T-helper 17 cell (primary cell): ENCODE measurements around the gene NMRAL1. TPM values are rescaled to one million over a fixed set of nuclear protein-coding genes. Genes with fewer than 3 reads are reported as not detected.

ENCODE experiments used
- ATAC-seq: fragments of 150-1000 bp; cut with Tn5 transposase; 2 replicates; pipeline ENCODE4 v1.10.0; 2021; ENCODE audit warnings: mild to moderate bottlenecking, moderate library complexity
- DNase-seq, 3 donors: peaks; one replicate each; pipeline versions ENCODE4 v3.0.0 to v3.0.0-alpha.2; 2020 to 2021
- H3K9me3 ChIP-seq: one replicate; pipeline ENCODE4 v1.7.0; 2013; ENCODE audit warnings: low read length, mild to moderate bottlenecking; ENCODE audit not compliant: control insufficient read depth, poor library complexity, severe bottlenecking
- H3K27ac Mint-ChIP-seq: one replicate; pipeline ENCODE4 v1.8.0; 2022; ENCODE audit warnings: mild to moderate bottlenecking, moderate library complexity, mixed read lengths
- H3K27me3 Mint-ChIP-seq: one replicate; pipeline ENCODE4 v1.8.0; 2022; ENCODE audit warnings: mixed read lengths
- H3K36me3 Mint-ChIP-seq: one replicate; pipeline ENCODE4 v1.8.0; 2022; ENCODE audit warnings: low read depth, mixed read lengths
- H3K4me1 Mint-ChIP-seq: one replicate; pipeline ENCODE4 v1.8.0; 2022; ENCODE audit warnings: mild to moderate bottlenecking, mixed read lengths
- H3K4me3 Mint-ChIP-seq: one replicate; pipeline ENCODE4 v1.8.0; 2022; ENCODE audit warnings: mild to moderate bottlenecking, moderate library complexity, mixed read lengths
- total RNA-seq, 4 donors: library from RNA in 2 of 4; stranded (reverse) in 2 of 4; gene quantifications; one replicate each; pipeline ENCODE4 v1.2.3 and lab custom pipeline; 2022 to 2026

NMRAL1 gene
- total RNA-seq, 2 donors from 2014 or later, result 40.5 to 45.4 TPM

GRCh38 chr16:4450430-4450829 is 24.0 kb downstream of the NMRAL1 start:
- ATAC-seq, result no peak
- Mint-ChIP-seq H3K27me3 (no peaks in the 10 kb centered on the region), H3K27ac (no peak overlapping the region), H3K4me3 (no peak overlapping the region), H3K36me3 (peaks cover 2% of the 10 kb centered on the region), H3K4me1 (no peaks in the 10 kb centered on the region)
- H3K9me3 ChIP-seq, result no peaks in the 10 kb centered on the region
- DNase-seq, result no peak

- H3K36me3 Mint-ChIP-seq, result peaks cover 10% of the 10 kb centered on the region
Observed at GRCh38 chr16:4443986-4444385, 30.4 kb downstream of the NMRAL1 start.

DNA sequence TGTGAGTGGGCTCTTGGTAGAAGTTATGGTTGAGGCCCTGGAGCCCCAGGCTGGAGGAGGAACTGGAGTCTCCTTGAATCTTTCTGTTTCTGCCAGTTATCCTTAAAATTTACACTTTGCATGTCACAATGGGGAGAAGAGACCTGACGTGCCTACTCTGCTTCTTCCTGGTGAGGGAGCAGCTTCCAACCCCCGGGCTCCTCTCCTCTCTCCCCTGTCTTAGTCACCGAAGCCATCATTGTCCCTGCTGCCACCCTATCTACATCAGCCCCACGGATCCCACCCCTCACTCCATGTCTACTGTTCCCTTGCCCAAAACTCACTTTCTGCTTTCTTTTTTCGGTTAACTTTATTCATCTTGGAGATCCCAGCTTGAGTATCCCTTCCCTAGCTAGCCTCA is 31.2 kb downstream of the NMRAL1 start:
- H3K27ac Mint-ChIP-seq, result no peak overlapping the region
- H3K27me3 Mint-ChIP-seq, result no peaks in the 10 kb centered on the region
- DNase-seq (no peak), ATAC-seq (no peak)
- H3K4me3 Mint-ChIP-seq, result no peak overlapping the region
- peaks cover 10% of the 10 kb centered on the region for H3K36me3 Mint-ChIP-seq
- H3K9me3 ChIP-seq, result no peaks in the 10 kb centered on the region
- H3K4me1 Mint-ChIP-seq, result peaks cover 5% of the 10 kb centered on the region

More at GRCh38 chr16:4443986-4444385, 30.4 kb downstream of the NMRAL1 start:
- ATAC-seq (no peak), DNase-seq (no peak)
- no peaks in the 10 kb centered on the region for H3K9me3 ChIP-seq
- peaks cover 5% of the 10 kb centered on the region for H3K4me1 Mint-ChIP-seq
- H3K27ac Mint-ChIP-seq, result no peak overlapping the region
- H3K4me3 Mint-ChIP-seq, result no peak overlapping the region
- no peaks in the 10 kb centered on the region for H3K27me3 Mint-ChIP-seq

- H3K4me1 Mint-ChIP-seq, result peaks cover 5% of the 10 kb centered on the region
- H3K27me3 Mint-ChIP-seq, result no peaks in the 10 kb centered on the region
- ATAC-seq (no peak), DNase-seq (no peak)
- H3K9me3 ChIP-seq, result no peaks in the 10 kb centered on the region
- no peak overlapping the region for H3K4me3 Mint-ChIP-seq
- peaks cover 8% of the 10 kb centered on the region for H3K36me3 Mint-ChIP-seq
- H3K27ac Mint-ChIP-seq, result no peak overlapping the region
Observed at GRCh38 chr16:4442371-4442770, 32.1 kb downstream of the NMRAL1 start.

DNA sequence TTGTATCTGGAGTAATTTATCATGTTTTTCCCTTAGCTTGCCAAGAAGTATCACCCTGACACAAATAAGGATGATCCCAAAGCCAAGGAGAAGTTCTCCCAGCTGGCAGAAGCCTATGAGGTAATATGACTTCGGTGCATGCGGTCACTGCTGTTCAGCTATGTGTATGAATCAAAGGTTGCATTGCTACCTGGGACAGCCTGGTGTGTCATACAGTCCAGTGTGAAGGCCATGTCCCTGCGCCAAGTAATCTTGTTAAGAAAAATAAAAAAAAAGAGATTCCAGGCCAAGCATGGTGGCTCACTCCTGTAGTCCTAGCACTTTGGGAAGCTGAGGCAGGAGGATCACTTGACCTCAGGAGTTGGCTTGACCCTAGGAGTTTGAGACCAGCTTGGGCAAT is 37.1 kb downstream of the NMRAL1 start:
- H3K27ac Mint-ChIP-seq, result peak overlapping the region; percentile 24

GRCh38 chr16:4435337-4436067 is 38.9 kb downstream of the NMRAL1 start:
- Mint-ChIP-seq H3K27me3 (no peaks in the 10 kb centered on the region), H3K27ac (peak overlapping the region; percentile 53), H3K36me3 (peaks cover 6% of the 10 kb centered on the region), H3K4me1 (peaks cover 14% of the 10 kb centered on the region), H3K4me3 (no peak overlapping the region)
- no peaks in the 10 kb centered on the region for H3K9me3 ChIP-seq
- ATAC-seq, result no peak
- DNase-seq, result no peak

More for the DNA sequence above, 37.1 kb downstream of the NMRAL1 start:
- Mint-ChIP-seq H3K36me3 (peaks cover 7% of the 10 kb centered on the region), H3K27me3 (no peaks in the 10 kb centered on the region), H3K4me3 (no peak overlapping the region), H3K4me1 (peaks cover 14% of the 10 kb centered on the region)
- no peaks in the 10 kb centered on the region for H3K9me3 ChIP-seq
- ATAC-seq (no peak), DNase-seq (no peak)

GRCh38 chr16:4433914-4434787 is 40.3 kb downstream of the NMRAL1 start:
- Mint-ChIP-seq H3K36me3 (peaks cover 6% of the 10 kb centered on the region), H3K4me3 (no peak overlapping the region), H3K27ac (no peak overlapping the region), H3K27me3 (no peaks in the 10 kb centered on the region), H3K4me1 (peaks cover 16% of the 10 kb centered on the region)
- no peak for ATAC-seq
- no peaks in the 10 kb centered on the region for H3K9me3 ChIP-seq
- no peak for DNase-seq

DNA sequence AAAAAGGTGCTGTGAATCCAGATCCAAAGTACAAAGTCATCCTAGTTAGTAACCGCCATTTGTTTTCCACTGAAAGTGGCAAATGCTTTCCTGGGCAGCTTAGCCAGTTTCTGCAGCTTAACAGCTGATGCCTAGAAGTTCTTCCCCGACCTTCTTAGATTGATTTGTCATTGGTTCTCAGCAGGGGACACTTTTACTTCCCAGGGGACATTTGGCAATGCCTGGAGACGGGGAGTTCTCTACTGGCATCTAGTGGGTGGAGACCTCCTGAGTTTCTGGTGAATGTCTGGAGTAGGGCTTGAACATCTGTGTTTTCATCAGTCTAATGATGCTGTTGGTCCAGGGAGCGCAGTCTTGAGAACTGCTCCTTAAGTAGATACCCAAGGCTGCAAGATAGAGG is 41.2 kb downstream of the NMRAL1 start:
- DNase-seq (no peak), ATAC-seq (no peak)
- peaks cover 6% of the 10 kb centered on the region for H3K36me3 Mint-ChIP-seq
- no peak overlapping the region for H3K27ac Mint-ChIP-seq
- H3K4me3 Mint-ChIP-seq, result no peak overlapping the region
- no peaks in the 10 kb centered on the region for H3K9me3 ChIP-seq
- peaks cover 16% of the 10 kb centered on the region for H3K4me1 Mint-ChIP-seq
- H3K27me3 Mint-ChIP-seq, result no peaks in the 10 kb centered on the region

DNA sequence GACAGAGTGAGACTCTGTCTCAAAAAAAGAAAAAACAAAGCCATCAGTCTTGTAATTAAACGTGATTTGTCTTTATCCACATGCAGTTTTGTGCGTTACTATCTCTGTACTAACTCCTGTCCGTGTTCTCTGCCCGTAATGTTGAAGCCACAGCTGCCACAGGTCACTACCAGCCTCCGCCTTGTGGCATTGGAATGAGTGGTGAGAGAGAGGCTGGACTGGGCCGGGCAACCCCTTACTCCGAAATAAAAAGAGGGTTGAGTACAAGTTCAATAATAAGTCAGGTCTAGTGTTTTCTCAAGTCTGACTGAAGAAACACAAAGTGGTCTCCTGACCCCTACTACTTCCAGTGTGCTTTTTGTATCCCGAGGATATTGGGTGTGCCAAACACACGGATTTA is 43.4 kb downstream of the NMRAL1 start:
- H3K4me1 Mint-ChIP-seq, result peaks cover 27% of the 10 kb centered on the region
- H3K27me3 Mint-ChIP-seq, result no peaks in the 10 kb centered on the region
- no peak for ATAC-seq
- no peak for DNase-seq
- no peaks in the 10 kb centered on the region for H3K9me3 ChIP-seq
- H3K36me3 Mint-ChIP-seq, result peaks cover 6% of the 10 kb centered on the region
- no peak overlapping the region for H3K27ac Mint-ChIP-seq
- H3K4me3 Mint-ChIP-seq, result no peak overlapping the region

DNA sequence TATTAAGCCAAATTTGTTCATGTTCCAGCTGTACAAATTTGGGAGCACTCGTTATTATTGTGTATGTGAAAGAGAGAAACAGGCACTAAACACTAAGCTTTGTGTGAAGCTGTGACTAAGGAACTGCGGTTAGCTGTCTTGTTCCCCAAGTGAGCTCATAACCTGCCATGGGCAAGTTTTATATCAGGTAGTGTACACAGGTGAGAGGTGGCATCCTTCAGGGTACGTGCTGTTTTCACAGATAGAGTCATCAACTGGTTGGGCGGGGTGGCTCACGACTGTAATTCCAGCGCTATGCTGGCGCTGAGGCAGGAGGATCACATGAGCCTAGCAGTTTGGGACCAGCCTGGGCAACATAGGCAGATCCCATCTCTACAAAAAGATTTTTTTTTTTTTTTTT is 45.9 kb downstream of the NMRAL1 start:
- no peaks in the 10 kb centered on the region for H3K36me3 Mint-ChIP-seq
- no peak for ATAC-seq
- H3K4me3 Mint-ChIP-seq, result no peak overlapping the region
- H3K9me3 ChIP-seq, result no peaks in the 10 kb centered on the region
- DNase-seq, result no peak
- peaks cover 24% of the 10 kb centered on the region for H3K4me1 Mint-ChIP-seq
- no peaks in the 10 kb centered on the region for H3K27me3 Mint-ChIP-seq
- no peak overlapping the region for H3K27ac Mint-ChIP-seq

DNA sequence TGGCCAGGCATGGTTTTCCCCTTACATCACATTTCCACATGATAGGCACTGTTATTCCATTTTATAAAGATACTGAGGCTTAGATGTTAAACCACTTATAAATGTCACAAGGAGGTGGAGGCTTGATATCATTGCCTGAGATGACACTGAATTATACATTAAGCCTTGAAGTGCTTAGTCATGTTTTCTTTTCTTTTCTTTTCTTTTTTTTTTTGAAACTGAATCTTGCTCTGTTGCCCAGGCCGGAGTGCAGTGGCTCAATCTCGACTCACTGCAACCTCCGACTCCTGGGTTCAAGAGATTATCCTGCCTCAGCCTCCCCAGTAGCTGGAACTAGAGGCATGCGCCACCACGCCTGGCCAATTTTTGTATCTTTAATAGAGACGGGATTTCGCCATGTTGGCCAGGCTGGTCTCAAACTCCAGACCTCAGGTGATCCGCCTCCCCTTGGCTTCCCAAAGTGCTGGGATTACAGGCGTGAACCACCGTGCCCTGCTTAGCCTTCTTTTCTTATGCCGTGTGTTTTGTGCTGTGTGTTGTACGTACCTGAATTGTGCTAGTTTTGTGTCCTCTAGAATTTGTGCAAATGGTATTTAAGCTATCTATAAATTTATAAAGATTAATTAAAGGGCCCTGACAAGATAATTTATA is 47.6 kb downstream of the NMRAL1 start:
- Mint-ChIP-seq H3K4me1 (peaks cover 20% of the 10 kb centered on the region), H3K4me3 (peak overlapping the region; percentile 92), H3K27me3 (no peaks in the 10 kb centered on the region), H3K27ac (peak overlapping the region; percentile 98), H3K36me3 (no peaks in the 10 kb centered on the region)
- ATAC-seq, result no peak
- DNase-seq, result no peak
- no peaks in the 10 kb centered on the region for H3K9me3 ChIP-seq

GRCh38 chr16:4426021-4426684 is 48.3 kb downstream of the NMRAL1 start:
- DNase-seq (no peak), ATAC-seq (peak; percentile 59)
- H3K27me3 Mint-ChIP-seq, result no peaks in the 10 kb centered on the region
- H3K9me3 ChIP-seq, result no peaks in the 10 kb centered on the region
- peak overlapping the region; percentile 92 for H3K4me3 Mint-ChIP-seq
- peak overlapping the region; percentile 98 for H3K27ac Mint-ChIP-seq
- H3K36me3 Mint-ChIP-seq, result no peaks in the 10 kb centered on the region
- peaks cover 20% of the 10 kb centered on the region for H3K4me1 Mint-ChIP-seq
